Adrenal gland (tissue), 12 donors: ENCODE data around the gene INTS1. TPM values are rescaled to one million over a fixed set of nuclear protein-coding genes. Genes with fewer than 3 reads are reported as not detected.
A peak's percentile ranks its signal among the peaks of the same experiment; 100 is the strongest.
"Not testable (repeated sequence)": the region's sequence is repeated elsewhere in the genome, so short reads cannot be mapped to it uniquely, and the experiment has no call there.

Experiments
- DNase-seq, 7 donors: peaks; one replicate each; pipeline ENCODE4 v3.0.0-alpha.2; 2019 to 2020
- H3K27ac ChIP-seq, 5 donors: fragments of 200-600 bp; sonication (generic) in 4 of 5; 1 replicate in 3 of 5; 2 replicates in 2 of 5; pipeline versions ENCODE4 v1.5.1 to v1.8.0; 2016 to 2020; ENCODE audit warnings: mild to moderate bottlenecking in 1 of 5
- H3K27me3 ChIP-seq: fragments of 200-600 bp; 2 replicates; pipeline ENCODE4 v1.8.0; 2021
- H3K36me3 ChIP-seq, 2 donors: fragments of 200-600 bp; replicated peaks in 1 of 2; 1 replicate in 1 of 2; 2 replicates in 1 of 2; pipeline versions ENCODE4 v1.5.1 to v1.8.0; 2018 to 2022
- H3K4me1 ChIP-seq, 2 donors: fragments of 200-600 bp; replicated peaks in 1 of 2; 1 replicate in 1 of 2; 2 replicates in 1 of 2; pipeline versions ENCODE4 v1.5.1 to v1.8.0; 2018 to 2021
- H3K4me3 ChIP-seq, 4 donors: fragments of 200-600 bp; sonication (generic) in 3 of 4; one replicate each; pipeline ENCODE4 v1.5.1; 2016 to 2018
- H3K9me3 ChIP-seq, 3 donors: fragments of 200-600 bp; sonication (generic) in 1 of 3; replicated peaks in 1 of 3; 1 replicate in 2 of 3; 2 replicates in 1 of 3; pipeline versions ENCODE4 v1.5.1 to v1.8.0; 2016 to 2021
- CTCF ChIP-seq, 6 experiments: fragments of 450-650 bp in 4 of 6; fragments of 200-600 bp in 2 of 6; sonication (generic) in 1 of 6; IDR thresholded peaks; 1 replicate in 5 of 6; 2 replicates in 1 of 6; pipeline versions ENCODE4 v1.5.1 to v1.8.0; 2016 to 2021; ENCODE audit warnings: antibody characterized with exemption in 6 of 6, mild to moderate bottlenecking in 2 of 6, moderate library complexity in 1 of 6
- POLR2A ChIP-seq, 2 donors: fragments of 450-650 bp; IDR thresholded peaks; one replicate each; pipeline ENCODE4 v1.6.1; 2017; ENCODE audit warnings: antibody characterized with exemption in 2 of 2, mild to moderate bottlenecking in 2 of 2, moderate library complexity in 1 of 2
- WGBS, 4 donors: extraction: QIAGEN DNeasy Blood & Tissue Kit in 2 of 4; methylation state at CpG; one replicate each; pipeline versions ENCODE4 v1.1.5 to v1.1.7; 2013 to 2017; 5-methylcytosine and 5-hydroxymethylcytosine counted together
- intact Hi-C, 2 donors: fragments of 100-400 bp; cut with DNase I; formaldehyde crosslinking; loops; one replicate each; pipeline versions ENCODE4 v1.14.1 to v1.15.0; 2022 to 2023
- polyA plus RNA-seq, 3 donors: library from polyadenylated mRNA; stranded (reverse); fragments of 200-250 nt in 2 of 3; fragments of 350-450 nt in 1 of 3; fragmentation: Illumina TruSeq in 1 of 3; extraction: RNeasy Lipid Tissue Mini Kit (QIAGEN cat#74804) in 1 of 3; gene quantifications; one replicate each; pipeline ENCODE4 v1.2.3, GENCODE V29; 2013 to 2014
- total RNA-seq, 9 donors: library from RNA; depleted of rRNA in 4 of 9; stranded (reverse); fragments of >200 nt in 4 of 9; fragments of 120-200 nt in 1 of 9; fragmentation: NEBNext Ultra II Directional in 1 of 9; extraction: Animal tissue kit (Norgen Biotek cat#: 25700) in 1 of 9; gene quantifications; one replicate each; pipeline versions ENCODE4 v1.1.0 to v1.2.4, GENCODE V29; 2013 to 2023
- donor health status: healthy with polysubstance abuse.
- donor health status: Bipolar disorder and iron deficiency.
- donor health status: DM: yes; HTN: yes; CAD: no.
- donor health status: DM: no; HTN: no; CAD: no.
- donor health status: DM: no; HTN: no; CAD: no.
- donor health status: DM: yes; HTN: yes; CAD: no.

The INTS1 gene
- total and polyA plus RNA-seq, 12 donors: 4.7 to 152 (median 72.8) TPM

GRCh38 chr7:1520539-1521234 is 16.5 kb upstream of the INTS1 start:
- intact Hi-C loops: no loop called here
- no peak overlapping the region for H3K4me3 ChIP-seq
- H3K36me3 ChIP-seq: no peaks in the 10 kb centered on the region
- no peaks in the 10 kb centered on the region for H3K9me3 ChIP-seq
- no peaks in the 10 kb centered on the region for H3K4me1 ChIP-seq
- DNase-seq: peak in 5 of 7 donors; percentile 64 to 84 (median 82)
- WGBS, 4 donors: 66 to 78% (median 73%) methylated on average over 20 to 27 of the region's 27 CpGs
- H3K27ac ChIP-seq: peak overlapping the region in 1 of 5 donors; percentile 55
- no peaks in the 10 kb centered on the region for H3K27me3 ChIP-seq
- no peak for TF ChIP-seq CTCF (IDR thresholded peaks at IDR 0.05)
- TF ChIP-seq POLR2A (IDR thresholded peaks at IDR 0.05): no peak

- H3K27ac ChIP-seq, DNase-seq, intact Hi-C loops, H3K36me3 ChIP-seq, H3K4me1 ChIP-seq, H3K9me3 ChIP-seq, H3K4me3 ChIP-seq, H3K27me3 ChIP-seq: not testable (repeated sequence)
- 86 to 91% (median 87%) methylated on average over 12 of the region's 12 CpGs for WGBS, 4 donors
Observed at GRCh38 chr7:1519322-1519922, 15.2 kb upstream of the INTS1 start.

- TF ChIP-seq POLR2A (IDR thresholded peaks at IDR 0.05) (no peak), CTCF (IDR thresholded peaks at IDR 0.05) (no peak)
- no peaks in the 10 kb centered on the region for H3K27me3 ChIP-seq
- DNase-seq: no peak
- WGBS, 4 donors: 65 to 84% (median 74%) methylated on average over 9 to 18 of the region's 18 CpGs
- no peaks in the 10 kb centered on the region for H3K9me3 ChIP-seq
- no peaks in the 10 kb centered on the region for H3K4me1 ChIP-seq
- H3K4me3 ChIP-seq: no peak overlapping the region
- intact Hi-C loops: no loop called here
- no peaks in the 10 kb centered on the region for H3K36me3 ChIP-seq
- no peak overlapping the region for H3K27ac ChIP-seq
Observed at GRCh38 chr7:1516586-1517251, 12.5 kb upstream of the INTS1 start.

GRCh38 chr7:1515509-1515967 is 11.3 kb upstream of the INTS1 start:
- 61 to 72% (median 64%) methylated on average over 16 to 17 of the region's 17 CpGs for WGBS, 4 donors
- intact Hi-C loops, H3K36me3 ChIP-seq, H3K4me1 ChIP-seq, H3K9me3 ChIP-seq, H3K27ac ChIP-seq, DNase-seq, H3K27me3 ChIP-seq, H3K4me3 ChIP-seq: not testable (repeated sequence)

GRCh38 chr7:1514995-1515401 is 10.8 kb upstream of the INTS1 start:
- intact Hi-C loops: no loop called here
- no peaks in the 10 kb centered on the region for H3K36me3 ChIP-seq
- no peaks in the 10 kb centered on the region for H3K4me1 ChIP-seq
- no peak overlapping the region for H3K4me3 ChIP-seq
- no peaks in the 10 kb centered on the region for H3K9me3 ChIP-seq
- TF ChIP-seq POLR2A (IDR thresholded peaks at IDR 0.05) (no peak), CTCF (IDR thresholded peaks at IDR 0.05) (no peak)
- H3K27ac ChIP-seq: no peak overlapping the region
- 70 to 83% (median 80%) methylated on average over 4 of the region's 4 CpGs for WGBS, 4 donors
- no peak for DNase-seq
- H3K27me3 ChIP-seq: no peaks in the 10 kb centered on the region
